H1 (cell line): ENCODE data around the gene MGAT5B.

Source experiments
- CTCF ChIP-seq, 3 experiments: IDR thresholded peaks; 1 replicate in 2 of 3; 2 replicates in 1 of 3; pipeline versions ENCODE4 v1.5.1 to v1.6.1; 2011; ENCODE audit warnings: low read length in 3 of 3, mild to moderate bottlenecking in 3 of 3, inconsistent platforms in 2 of 3, low read depth in 1 of 3, moderate library complexity in 1 of 3; ENCODE audit not compliant: insufficient read depth in 1 of 3; ENCODE audit errors: control extremely low read depth in 1 of 3
- YY1 ChIP-seq: IDR thresholded peaks from 2 replicates; pipeline ENCODE4 v1.6.1; 2011; ENCODE audit warnings: low read depth, mild to moderate bottlenecking, low read length

DNA sequence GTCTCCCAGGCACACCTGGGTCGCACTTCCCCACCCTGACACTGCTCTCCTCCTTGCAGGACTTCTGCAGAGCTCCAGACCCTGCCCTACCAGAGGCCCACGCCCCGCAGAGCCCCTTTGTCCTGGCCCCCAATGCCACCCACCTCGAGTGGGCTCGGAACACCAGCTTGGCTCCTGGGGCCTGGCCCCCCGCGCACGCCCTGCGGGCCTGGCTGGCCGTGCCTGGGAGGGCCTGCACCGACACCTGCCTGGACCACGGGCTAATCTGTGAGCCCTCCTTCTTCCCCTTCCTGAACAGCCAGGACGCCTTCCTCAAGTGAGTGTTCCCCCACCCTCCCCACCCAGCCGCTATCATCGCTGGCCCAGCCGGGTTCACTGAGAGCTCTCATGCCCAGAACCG, 79.6 kb downstream of the MGAT5B start:
- TF ChIP-seq YY1 (no peak), CTCF (IDR thresholded peaks at IDR 0.05; ENCODE audit: control extremely low read depth in 1 of 3, insufficient read depth in 1 of 3, low read depth in 1 of 3, low read length in 3 of 3) (no peak)
